HG03196 (cell line): ENCODE data around the gene NFYA.

Experiments used
- ATAC-seq: cut with Tn5 transposase; IDR thresholded peaks from one replicate; pipeline ENCODE4 v1.9.1; 2021; ENCODE audit not compliant: unreplicated experiment

The NFYA gene

DNA sequence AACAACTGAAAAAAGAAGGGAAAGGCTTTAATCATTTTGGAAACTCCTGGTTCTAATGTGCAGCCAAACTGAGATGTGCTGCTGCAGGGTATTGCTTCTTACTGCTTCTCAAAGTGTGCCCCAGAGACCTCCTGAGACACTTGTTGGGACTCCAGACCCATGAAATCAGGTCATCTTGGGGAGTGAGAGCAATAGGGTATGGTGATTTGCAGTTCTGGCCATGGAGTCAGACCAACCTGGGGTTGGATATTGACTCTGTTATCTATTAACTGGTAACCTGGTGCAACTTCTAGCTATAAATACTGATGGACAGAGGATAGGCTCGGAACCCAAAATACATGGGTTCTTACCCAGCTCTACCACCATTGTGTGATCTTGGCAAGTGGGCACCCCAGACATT, 26.7 kb upstream of the NFYA start:
- no peak for ATAC-seq

DNA sequence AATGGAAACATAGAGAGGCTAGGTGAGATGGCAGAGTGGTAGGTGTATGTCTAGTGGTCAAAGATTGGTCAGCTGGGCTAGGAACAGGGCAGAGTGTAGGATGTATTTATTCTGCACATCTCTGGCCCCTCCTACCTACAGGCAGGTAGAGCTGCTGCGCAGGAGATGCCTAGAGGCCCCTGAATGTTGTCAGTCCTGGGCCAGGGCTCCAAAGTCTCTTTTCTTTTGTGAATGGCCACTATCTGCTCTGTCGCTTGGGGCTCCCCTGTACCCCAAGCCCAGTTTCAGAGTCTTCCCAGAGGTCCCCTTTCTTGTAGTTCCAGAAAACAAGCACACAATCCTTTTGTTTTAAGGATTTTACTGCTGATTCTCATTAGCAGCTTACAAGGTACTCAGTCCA, 25.5 kb upstream of the NFYA start:
- no peak for ATAC-seq

DNA sequence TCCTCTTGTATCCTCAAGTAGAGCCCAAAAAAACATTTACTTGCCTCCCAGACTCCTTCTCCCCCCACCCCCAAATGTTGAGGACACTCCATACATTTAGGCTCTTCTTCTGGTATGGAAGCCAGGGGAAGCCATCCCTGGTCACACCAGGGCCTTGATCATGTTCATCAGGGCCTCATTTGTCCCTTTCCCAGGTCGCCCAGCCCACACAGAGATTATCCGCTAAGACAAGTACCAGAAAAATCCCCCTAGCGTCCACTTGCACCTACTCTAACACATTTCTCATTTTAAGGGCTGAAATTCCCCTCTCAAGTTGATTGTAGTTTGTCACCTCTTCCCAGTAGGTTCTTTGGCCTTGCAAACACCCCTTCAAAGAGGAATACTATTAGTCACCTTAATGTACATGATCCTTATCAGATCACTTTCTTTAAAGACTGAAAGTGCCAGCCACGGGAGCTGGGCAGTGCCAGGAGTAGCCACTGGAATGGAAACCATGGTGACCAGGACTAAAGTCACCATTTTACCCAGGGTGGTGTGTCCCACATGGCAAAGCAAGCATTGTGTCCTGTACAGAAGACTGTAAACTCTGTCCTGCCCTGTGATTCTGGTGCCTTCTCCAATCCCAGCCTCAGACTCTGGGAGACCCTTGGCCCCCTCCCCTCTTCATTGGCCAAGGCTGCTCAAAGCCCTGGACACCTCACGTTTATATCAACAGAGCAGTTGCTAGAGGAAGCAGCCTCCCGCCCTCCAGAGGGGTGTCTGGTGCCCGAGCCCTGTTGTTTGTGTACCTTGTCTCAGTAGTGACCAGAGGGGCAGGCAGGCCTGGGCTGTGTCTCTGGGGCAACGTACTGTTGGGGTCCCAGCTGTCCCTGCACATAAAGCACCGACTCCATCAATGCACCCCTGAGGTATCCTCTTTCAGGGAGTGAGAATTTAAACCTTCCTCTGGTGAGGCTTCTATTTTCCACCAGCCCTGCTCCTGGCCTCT, 24.7 kb upstream of the NFYA start:
- ATAC-seq, result no peak

DNA sequence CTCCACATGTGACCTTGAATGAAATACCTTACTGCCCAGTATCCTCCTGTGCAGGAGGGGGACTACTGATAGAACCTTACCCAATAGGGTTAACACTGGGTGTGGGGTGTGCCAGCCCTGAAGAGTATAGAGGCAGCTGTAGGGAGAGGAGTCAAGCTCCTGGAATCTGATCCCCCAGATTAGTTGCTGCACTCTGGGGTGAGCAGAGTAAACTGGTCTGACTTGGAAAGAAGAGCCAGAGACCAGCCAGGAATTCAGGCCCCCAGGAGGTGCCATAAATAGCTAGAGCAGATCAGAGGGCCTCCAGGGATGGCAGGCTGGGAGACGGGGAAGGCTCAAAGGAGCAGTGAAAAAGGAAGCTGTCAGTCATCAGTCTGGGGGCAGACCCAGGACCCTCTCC, 23.3 kb upstream of the NFYA start:
- no peak for ATAC-seq

DNA sequence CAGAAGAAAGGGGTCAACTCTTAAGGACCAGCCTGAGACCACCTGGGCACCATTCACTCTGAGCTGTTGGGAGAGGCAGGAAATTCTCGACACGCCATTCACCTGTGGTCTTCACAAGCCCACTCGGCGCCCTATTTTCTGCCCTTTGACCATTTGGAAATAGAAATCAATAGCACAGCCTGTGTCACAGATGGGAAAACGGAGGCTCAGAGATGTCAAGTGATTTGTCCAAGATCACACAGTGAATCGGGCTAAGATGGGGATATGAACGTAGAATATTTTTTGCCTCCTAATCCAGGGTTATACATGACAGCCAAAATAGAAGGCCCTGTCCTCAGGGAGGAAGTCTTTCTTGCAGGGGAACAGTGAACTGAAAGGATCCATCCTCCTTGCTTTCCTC, 22.8 kb upstream of the NFYA start:
- ATAC-seq, result no peak

DNA sequence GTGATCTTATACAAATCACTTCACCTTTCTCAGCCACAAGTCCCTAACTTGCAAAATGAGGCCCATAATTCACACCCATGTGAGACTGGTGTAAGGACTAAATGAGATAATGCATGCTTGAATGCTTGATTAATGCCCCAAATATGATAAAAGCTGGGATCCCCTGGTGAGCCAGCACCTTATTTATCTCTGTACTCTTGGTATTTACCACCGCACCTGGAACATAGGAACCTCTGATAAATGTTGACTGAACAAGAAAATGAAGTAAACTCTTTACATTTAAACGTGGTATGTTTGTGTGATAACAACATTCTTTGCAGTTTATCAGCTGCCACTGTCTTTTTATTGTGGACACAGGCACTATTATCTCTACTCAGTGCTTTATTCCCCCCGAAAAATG, 22.2 kb upstream of the NFYA start:
- no peak for ATAC-seq

DNA sequence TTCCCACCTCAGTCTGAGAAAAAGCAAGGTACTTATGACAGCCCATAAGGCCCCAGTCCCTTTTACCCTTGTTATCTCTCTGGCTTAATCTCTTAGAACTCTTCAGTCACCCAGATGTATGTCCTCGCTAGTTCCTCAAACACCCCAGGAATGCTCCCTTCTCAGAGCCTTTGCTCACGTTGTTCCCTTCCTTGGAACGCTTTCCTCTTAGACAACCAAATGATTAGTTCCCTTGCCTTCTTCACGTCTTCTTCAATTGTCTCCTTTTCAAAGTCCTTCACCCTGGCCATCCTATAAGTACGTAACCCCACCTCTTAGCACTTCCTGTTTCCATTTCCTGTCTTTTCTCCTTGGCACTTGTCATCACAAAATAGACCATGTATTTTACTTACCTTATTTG, 20.9 kb upstream of the NFYA start:
- no peak for ATAC-seq

DNA sequence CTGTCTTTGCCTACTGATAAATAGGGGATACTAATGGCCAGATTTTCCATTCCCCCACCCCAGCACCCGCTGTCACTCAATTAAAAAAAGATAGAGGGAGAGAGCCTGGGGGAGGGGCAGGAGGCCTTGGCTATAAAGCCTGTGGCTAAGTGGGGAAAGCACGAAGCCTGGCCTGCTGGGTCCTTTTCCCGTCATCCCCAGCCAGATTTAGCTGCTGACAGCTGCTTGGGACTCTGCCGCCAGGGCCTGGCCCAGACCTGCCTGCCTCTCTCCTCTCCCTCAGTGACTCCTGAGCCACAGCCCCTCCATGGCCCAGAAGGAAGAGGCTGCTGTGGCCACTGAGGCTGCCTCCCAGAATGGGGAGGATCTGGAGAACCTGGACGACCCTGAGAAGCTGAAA, 19.7 kb upstream of the NFYA start, which contains the start of gene APOBEC2:
APOBEC2 (plus strand) TSS at position 162 of the 400 bp plus-strand sequence; CDS start at position 308, 146 bp downstream.
- ATAC-seq, result no peak

DNA sequence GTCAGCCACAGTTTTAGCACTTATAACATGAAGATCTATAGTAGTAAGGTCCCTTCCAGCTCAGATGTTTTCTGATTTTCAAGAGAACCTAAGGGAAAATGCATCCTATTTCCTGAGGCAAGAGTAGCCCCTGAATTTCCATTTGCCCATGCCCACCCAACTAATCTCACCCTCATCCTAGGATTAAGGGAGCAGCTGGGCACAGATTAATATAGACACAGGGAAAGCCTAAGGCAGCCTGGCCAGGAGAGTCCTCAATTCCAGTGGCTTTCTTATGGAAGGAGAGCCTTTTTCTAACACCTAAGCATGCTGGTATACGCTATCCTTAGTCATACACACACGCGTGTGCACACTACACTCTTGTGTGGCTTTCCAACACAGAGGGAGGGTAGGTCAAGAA, 18.3 kb upstream of the NFYA start:
- ATAC-seq, result no peak

DNA sequence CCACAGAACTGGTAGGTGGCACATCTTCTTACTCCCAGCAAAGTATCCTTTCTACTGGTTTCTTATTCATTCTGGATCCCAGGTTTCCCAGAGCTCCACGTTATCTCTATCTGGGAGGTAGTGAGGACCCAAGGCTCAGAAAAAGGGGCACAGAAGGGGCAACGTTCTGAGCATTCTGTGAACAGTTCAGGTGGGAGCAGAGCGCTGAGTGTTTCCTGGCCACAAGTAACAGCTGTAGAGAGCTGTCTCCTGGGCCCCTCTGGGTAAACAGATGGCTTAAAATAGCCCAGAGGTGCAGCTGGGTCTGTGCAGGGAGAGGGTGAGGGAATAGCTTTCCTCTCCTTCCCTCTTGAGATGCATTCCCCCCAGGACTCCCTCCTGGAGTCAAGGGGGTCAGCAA, 17.6 kb upstream of the NFYA start:
- ATAC-seq, result no peak

DNA sequence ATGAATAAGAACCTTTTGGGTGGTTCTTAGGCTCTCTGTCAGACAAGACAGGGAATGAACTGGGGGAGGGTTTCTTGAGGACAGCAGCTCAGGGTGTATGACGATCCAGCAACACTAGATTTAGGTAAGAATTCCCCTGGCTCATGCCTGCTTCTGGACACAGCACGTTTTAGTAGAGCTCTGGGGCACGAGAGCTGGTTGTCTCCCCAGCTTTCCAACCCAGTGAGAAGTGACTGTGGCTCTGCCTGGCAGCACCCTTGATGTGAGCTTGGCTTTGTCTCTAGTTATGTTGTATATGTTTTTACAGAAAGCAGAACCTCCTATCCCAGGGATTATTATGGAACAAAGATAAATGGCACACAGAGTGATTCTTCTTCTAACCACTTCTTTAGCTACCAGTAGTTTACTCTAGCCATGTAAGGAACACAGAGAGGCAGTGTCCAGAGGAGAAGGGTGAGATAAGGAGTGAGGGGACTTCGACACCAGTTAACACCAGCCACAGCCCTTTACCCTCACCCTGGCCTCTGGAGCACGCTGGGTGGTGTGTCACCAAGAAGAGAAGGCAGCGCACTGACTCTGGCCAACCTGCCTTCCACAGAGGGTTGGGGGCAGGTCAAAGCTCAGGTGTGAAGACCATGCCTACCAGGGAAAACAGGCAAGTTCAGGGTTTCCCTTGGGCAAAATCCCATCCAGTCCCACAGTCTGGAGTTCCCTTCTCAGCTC, 15.8 kb upstream of the NFYA start:
- no peak for ATAC-seq

DNA sequence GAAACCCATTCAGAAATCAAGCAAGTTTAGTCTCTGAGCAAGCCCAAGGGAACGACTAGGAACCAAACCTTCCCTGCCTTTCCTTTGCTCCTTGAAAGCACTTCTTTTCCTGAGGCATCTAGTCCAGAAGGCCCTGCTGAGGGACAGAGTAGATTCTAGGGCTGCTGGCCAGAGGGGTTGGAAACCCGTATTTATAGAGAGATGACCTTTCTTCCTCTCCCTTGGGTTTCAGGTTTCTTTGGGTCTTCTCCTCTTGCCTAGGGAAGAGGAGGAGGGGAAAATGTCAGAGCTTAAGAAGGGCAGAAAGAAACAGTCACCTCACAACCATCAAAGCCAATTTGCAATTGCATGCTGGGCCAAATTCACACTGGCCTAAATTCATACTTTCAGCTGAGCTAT, 14.0 kb upstream of the NFYA start:
- no peak for ATAC-seq

DNA sequence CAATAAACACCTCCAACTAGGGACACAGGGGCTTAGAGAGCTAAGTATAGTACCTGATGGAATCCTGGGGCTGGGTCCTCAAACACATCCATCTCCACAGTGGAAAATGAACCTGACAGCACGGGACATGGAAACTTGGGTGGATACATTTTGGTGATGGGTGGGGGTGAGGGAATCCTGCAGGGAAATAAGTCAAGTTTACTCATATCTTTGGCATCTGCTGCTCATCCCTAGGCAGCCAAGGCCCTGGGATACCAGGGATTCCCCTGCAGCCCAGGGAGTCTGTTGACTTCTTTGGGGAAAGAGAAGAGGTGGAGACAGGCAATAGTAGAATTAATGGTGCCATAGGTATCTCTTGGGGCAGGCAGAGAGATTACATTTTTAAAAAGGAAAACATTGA, 13.2 kb upstream of the NFYA start:
- no peak for ATAC-seq

DNA sequence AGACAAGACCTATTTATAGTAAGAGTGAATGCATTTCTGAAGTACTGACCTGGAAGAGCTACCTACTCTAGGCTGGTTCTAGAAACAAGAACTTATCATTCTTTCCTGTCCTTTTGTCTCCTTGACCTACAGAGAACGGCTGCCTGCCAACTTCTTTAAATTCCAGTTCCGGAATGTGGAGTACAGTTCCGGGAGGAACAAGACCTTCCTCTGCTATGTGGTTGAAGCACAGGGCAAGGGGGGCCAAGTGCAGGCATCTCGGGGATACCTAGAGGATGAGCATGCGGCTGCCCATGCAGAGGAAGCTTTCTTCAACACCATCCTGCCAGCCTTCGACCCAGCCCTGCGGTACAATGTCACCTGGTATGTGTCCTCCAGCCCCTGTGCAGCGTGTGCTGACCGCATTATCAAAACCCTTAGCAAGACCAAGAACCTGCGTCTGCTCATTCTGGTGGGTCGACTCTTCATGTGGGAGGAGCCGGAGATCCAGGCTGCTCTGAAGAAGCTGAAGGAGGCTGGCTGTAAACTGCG, 11.5 kb upstream of the NFYA start:
- no peak for ATAC-seq

DNA sequence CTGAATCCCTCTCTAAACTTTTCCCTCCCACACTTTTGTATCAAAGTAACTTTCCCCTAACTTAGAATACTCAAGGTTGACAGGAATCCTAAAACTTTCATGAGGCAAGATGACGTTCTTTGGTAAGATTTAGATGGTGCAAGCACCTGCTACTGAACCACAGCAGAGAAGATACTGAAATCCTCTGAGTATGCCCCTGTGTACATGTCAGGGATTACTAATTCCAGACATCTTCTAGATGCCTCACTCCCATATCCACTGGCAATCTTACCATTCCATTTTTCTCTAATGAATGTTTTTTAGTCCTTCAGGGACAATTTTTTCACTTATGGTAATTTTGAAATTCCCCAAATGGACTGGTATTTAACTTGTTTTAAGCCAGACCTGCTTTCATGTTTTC, 10.7 kb upstream of the NFYA start:
- ATAC-seq, result no peak

DNA sequence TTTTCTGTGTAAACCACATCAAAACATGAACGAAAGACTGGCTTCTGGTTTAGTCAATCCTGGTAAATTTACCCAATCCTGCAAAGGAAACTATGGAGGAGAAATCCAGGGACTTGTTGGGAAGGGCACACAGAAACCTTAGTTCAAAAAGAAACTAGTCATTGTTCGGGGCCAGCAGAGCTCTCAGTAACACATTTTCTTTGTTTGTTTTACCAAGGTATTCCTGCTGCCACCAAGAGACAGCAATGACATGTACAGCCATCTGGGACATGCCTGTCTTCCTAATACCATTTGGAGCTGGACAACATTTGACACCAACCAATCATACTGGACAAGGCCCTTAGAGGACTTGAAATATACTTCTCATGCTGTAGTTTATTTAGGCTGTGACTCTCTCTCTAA, 8.9 kb upstream of the NFYA start:
- no peak for ATAC-seq

DNA sequence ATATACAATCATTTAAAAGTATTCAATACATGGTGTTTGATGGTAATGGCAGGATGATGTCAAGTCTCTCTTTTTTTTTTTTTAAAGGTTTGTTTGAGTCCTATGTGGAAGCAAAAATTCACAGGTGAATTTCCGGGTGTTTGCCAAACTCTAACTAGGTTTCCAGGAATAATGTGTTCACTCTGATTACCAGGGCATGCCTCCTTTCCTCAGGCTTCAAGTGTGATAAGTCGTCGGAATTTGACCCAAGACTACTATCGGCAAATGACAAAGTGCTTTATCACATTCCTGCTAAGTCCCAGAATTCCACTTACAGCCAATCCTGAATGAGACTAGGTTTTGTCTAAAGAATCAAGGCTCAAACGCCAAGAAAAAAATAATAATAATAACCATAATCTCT, 7.9 kb upstream of the NFYA start:
- no peak for ATAC-seq

DNA sequence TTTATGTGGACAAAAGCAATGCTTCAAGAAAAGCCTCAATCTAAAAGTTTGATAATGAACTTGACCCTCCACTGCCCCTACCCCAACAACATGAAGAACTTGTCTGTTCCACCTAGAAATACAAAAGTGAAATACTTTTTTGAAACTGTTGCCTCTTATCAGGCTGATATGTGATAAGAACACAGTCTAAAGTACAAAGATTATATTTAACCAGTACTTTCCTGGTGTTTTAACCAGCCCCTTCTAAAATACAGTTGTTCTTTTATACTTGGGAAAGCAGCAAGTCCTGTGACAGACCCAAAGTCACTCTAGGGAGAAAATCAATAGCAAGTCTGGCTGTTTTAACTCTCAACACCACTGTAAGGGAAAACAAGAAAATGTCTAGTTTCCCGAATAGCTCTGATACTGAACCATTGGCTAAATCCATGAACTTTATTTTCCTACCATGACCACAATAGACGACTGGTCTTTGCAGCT, 7.2 kb upstream of the NFYA start:
- ATAC-seq, result no peak

DNA sequence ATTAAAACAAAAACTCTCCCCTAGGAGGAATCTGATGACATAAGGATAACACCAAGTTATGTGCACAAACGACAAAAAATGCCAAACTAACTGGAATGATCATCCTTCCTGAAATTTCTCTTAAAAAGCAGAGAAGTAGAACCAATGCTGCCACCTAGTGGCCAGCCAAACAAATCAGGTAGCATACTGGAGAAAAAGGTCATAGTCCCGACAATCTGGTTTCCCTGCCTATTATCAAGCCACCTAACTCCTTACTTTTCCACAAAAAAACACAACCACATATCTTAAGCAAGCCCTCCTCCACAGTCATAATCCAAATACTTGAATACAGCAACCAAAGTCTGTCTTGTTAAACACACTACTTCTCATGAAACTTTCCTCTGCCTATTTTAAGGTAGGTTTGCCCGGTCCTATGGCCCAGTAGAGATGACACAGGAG, 5.9 kb upstream of the NFYA start:
- no peak for ATAC-seq

DNA sequence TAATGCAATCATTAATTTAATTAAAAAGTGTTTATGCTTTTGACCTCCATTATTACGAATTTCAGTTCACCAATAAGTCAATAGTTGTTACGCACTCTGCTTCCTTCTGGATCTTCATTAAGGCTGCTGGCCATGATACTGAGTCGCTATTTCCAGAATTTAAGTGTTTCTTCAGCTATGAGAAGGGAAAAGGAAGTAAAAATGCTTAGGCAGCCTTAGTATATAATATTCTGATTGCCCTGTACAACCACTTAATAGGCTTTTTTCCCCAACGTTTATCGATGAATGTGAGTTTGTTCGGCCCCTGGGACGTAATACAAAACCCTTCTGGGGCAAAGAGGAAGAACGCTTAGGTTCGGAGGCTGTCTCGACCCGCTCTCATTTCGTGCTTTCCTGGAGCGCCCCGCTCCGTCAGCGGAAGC, 1.3 kb upstream of the NFYA start:
- ATAC-seq, result no peak

DNA sequence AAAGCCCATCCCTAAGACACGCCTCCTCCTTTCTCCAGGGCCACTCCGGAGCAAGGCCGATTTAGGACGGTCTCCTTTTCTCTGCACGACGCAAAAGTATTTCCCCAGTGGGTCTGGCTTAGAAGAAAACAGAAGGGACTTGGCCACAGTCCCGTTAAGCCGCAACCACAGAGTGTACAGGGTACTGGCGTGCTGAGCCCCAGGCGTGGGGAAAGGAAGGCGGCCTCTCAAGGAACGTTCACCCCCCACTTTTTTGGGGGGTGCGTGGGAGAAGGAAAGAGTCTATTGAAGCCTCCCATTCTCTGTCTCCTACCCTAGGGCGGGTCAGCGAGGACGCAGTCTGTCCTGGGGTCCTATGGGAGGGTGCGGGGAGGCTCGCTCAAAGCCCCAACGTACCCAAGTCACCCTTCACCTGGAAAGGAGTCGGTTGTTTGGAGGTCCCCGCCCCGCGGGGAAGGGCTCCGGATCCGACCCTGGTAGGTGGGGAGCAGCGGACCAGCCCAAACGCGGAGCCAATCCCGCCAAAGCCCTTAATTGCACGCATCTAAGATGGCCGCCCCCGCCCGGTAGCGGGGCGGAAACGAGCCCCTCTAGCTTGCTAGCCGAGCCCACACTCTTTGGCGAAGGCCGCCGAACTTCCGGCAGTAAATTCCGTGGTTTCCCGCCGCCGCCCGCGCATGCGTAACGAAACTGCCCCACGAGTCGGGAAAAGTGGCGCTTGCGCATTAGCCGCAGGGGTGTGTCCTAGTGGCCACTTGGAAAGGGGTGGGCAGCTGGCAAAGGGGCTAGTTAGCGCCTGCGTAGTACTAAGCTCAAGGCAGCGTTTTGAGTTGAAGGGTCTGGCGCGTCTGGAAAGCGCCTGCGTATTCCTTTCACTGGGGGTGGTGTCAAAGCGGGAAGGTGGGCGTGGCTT, 595 bp upstream of the NFYA start, which contains the start of gene OARD1:
OARD1 (minus strand) TSS at position 434 of the 913 bp plus-strand sequence. CDS start 722 bp downstream, outside the sequence.
- ATAC-seq, result peak; percentile 76
